Endothelial cell (in vitro differentiated cells): ENCODE measurements around the gene ARTN. TPM values are rescaled to one million over a fixed set of nuclear protein-coding genes. Genes with fewer than 3 reads are reported as not detected.

Experiments used
- DNase-seq: peaks from one replicate; pipeline ENCODE4 v3.0.0; 2021; ENCODE audit warnings: low spot score
- H3K27ac Mint-ChIP-seq: one replicate; pipeline ENCODE4 v1.8.0; 2021; ENCODE audit warnings: mixed read lengths, inconsistent platforms; ENCODE audit not compliant: unreplicated experiment
- H3K27me3 Mint-ChIP-seq: one replicate; pipeline ENCODE4 v1.8.0; 2021; ENCODE audit warnings: mild to moderate bottlenecking, moderate library complexity, mixed read lengths, inconsistent platforms; ENCODE audit not compliant: unreplicated experiment
- H3K36me3 Mint-ChIP-seq: one replicate; pipeline ENCODE4 v1.8.0; 2021; ENCODE audit warnings: mild to moderate bottlenecking, low read depth, mixed read lengths, inconsistent platforms; ENCODE audit not compliant: unreplicated experiment
- H3K4me1 Mint-ChIP-seq: one replicate; pipeline ENCODE4 v1.8.0; 2021; ENCODE audit warnings: mild to moderate bottlenecking, mixed read lengths, inconsistent platforms; ENCODE audit not compliant: unreplicated experiment
- H3K4me3 Mint-ChIP-seq: one replicate; pipeline ENCODE4 v1.8.0; 2021; ENCODE audit warnings: mild to moderate bottlenecking, mixed read lengths, inconsistent platforms; ENCODE audit not compliant: unreplicated experiment
- H3K9me3 Mint-ChIP-seq: one replicate; pipeline ENCODE4 v1.8.0; 2021; ENCODE audit warnings: mixed read lengths, inconsistent platforms; ENCODE audit not compliant: unreplicated experiment
- CTCF ChIP-seq: fragments of 200-600 bp; sonication (generic); IDR thresholded peaks from one replicate; pipeline ENCODE4 v1.5.0; 2021; ENCODE audit warnings: antibody characterized with exemption; ENCODE audit not compliant: unreplicated experiment
- total RNA-seq: library from RNA; stranded (reverse); fragmentation: NEBNext Ultra II Directional; extraction: Animal tissue kit (Norgen Biotek cat#: 25700); gene quantifications from one replicate; pipeline ENCODE4 v1.2.1, GENCODE V29; 2021; ENCODE audit not compliant: unreplicated experiment

The ARTN gene
- total RNA-seq, 1 donor from 2014 or later = 0.67 TPM

GRCh38 chr1:43982808-43983207, 49.2 kb downstream of the ARTN start:
- peak overlapping the region; percentile 5 for H3K27ac Mint-ChIP-seq
- H3K4me3 Mint-ChIP-seq = peak overlapping the region; percentile 64
- no peak for DNase-seq
- H3K4me1 Mint-ChIP-seq = peaks cover 21% of the 10 kb centered on the region
- TF ChIP-seq CTCF = no peak
- peaks cover 17% of the 10 kb centered on the region for H3K27me3 Mint-ChIP-seq
- no peaks in the 10 kb centered on the region for H3K9me3 Mint-ChIP-seq
- peaks cover 27% of the 10 kb centered on the region for H3K36me3 Mint-ChIP-seq

- H3K36me3 Mint-ChIP-seq = peaks cover 25% of the 10 kb centered on the region
- no peaks in the 10 kb centered on the region for H3K9me3 Mint-ChIP-seq
- no peak for DNase-seq
- no peak for TF ChIP-seq CTCF
- H3K4me3 Mint-ChIP-seq = peak overlapping the region; percentile 35
- no peak overlapping the region for H3K27ac Mint-ChIP-seq
- peaks cover 14% of the 10 kb centered on the region for H3K27me3 Mint-ChIP-seq
- peaks cover 17% of the 10 kb centered on the region for H3K4me1 Mint-ChIP-seq
Measured at GRCh38 chr1:43983253-43983899, 49.8 kb downstream of the ARTN start.

DNA sequence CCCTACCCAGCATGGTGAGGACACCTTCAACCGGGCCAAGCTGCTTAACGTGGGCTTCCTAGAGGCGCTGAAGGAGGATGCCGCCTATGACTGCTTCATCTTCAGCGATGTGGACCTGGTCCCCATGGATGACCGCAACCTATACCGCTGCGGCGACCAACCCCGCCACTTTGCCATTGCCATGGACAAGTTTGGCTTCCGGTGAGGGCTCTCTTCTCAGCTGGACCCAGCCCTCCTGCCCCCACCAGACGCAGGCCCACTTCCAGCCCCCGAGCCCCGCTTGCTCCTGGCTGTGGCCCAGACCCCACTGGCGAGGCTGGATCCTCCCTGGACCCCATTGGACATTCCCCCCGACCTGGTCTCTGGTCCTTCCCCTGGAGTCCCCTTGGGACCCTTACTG, 51.3 kb downstream of the ARTN start:
- peaks cover 11% of the 10 kb centered on the region for H3K27me3 Mint-ChIP-seq
- peaks cover 25% of the 10 kb centered on the region for H3K36me3 Mint-ChIP-seq

GRCh38 chr1:43985984-43986595, 52.5 kb downstream of the ARTN start:
- TF ChIP-seq CTCF = no peak
- H3K27me3 Mint-ChIP-seq = peaks cover 6% of the 10 kb centered on the region
- no peaks in the 10 kb centered on the region for H3K9me3 Mint-ChIP-seq
- H3K4me1 Mint-ChIP-seq = peaks cover 4% of the 10 kb centered on the region
- no peak for DNase-seq
- peak overlapping the region; percentile 50 for H3K4me3 Mint-ChIP-seq
- no peak overlapping the region for H3K27ac Mint-ChIP-seq
- peaks cover 21% of the 10 kb centered on the region for H3K36me3 Mint-ChIP-seq

More for the DNA sequence above, 51.3 kb downstream of the ARTN start:
- TF ChIP-seq CTCF = no peak
- Mint-ChIP-seq H3K27ac (no peak overlapping the region), H3K9me3 (no peaks in the 10 kb centered on the region), H3K4me3 (no peak overlapping the region), H3K4me1 (peaks cover 11% of the 10 kb centered on the region)
- no peak for DNase-seq

DNA sequence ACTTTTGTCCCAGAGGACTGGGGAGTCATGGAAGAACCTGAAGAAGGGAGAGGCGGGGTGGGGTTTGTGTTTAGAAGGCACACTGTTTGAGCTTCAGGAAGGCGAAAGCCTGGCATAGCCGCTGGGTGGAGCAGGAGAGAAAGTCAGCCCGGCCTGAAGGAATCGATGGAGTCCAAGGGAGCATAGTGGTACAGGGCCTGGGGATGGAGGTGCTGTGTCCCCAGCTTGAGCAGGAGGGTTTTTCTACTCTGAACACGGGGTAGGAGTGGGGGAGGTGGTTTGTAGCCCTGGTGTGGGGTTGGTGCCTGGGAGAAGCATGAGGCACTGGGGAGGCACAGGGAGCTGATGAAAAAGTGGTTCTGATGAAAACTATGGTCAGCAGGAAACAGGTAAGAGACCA, 53.1 kb downstream of the ARTN start:
- no peak overlapping the region for H3K27ac Mint-ChIP-seq
- no peak for TF ChIP-seq CTCF
- H3K27me3 Mint-ChIP-seq = peaks cover 6% of the 10 kb centered on the region
- peaks cover 4% of the 10 kb centered on the region for H3K4me1 Mint-ChIP-seq
- no peak for DNase-seq
- H3K9me3 Mint-ChIP-seq = no peaks in the 10 kb centered on the region
- H3K36me3 Mint-ChIP-seq = peaks cover 21% of the 10 kb centered on the region
- H3K4me3 Mint-ChIP-seq = peak overlapping the region; percentile 50
